GM12878 (cell line): ENCODE data around the gene ELF2. TPM values are rescaled to one million over a fixed set of nuclear protein-coding genes. Genes with fewer than 3 reads are reported as not detected.

Experiments used
- BACH1 ChIP-seq: fragments of 450-650 bp; IDR thresholded peaks from 2 replicates; pipeline ENCODE4 v1.6.1; 2017; ENCODE audit warnings: mild to moderate bottlenecking, borderline replicate concordance
- CBFB ChIP-seq: IDR thresholded peaks from 2 replicates; pipeline ENCODE4 v1.6.1; 2016; ENCODE audit warnings: antibody characterized with exemption, low read depth
- DPF2 ChIP-seq: fragments of 450-650 bp; IDR thresholded peaks from 2 replicates; pipeline ENCODE4 v1.6.1; 2017; ENCODE audit warnings: mild to moderate bottlenecking
- E4F1 ChIP-seq: fragments of 450-650 bp; IDR thresholded peaks from 2 replicates; pipeline ENCODE4 v1.6.1; 2018; ENCODE audit warnings: borderline replicate concordance, mild to moderate bottlenecking; ENCODE audit not compliant: partially characterized antibody
- ESRRA ChIP-seq: IDR thresholded peaks from 2 replicates; pipeline ENCODE4 v1.6.1; 2012; ENCODE audit warnings: mild to moderate bottlenecking, low read length, improper control_type of control experiment
- FOXM1 ChIP-seq: IDR thresholded peaks from 2 replicates; pipeline ENCODE4 v1.6.1; 2012; ENCODE audit warnings: low read depth, mild to moderate bottlenecking, inconsistent platforms, low read length, moderate library complexity
- GATAD2B ChIP-seq: fragments of 450-650 bp; conservative IDR thresholded peaks from 2 replicates; pipeline ENCODE4 v1.6.1; 2017; ENCODE audit warnings: low read depth, mild to moderate bottlenecking, moderate library complexity
- HDAC2 ChIP-seq: fragments of 200-600 bp; sonication (generic); IDR thresholded peaks from 2 replicates; pipeline ENCODE4 v1.6.1; 2017
- IRF4 ChIP-seq: IDR thresholded peaks from 2 replicates; pipeline ENCODE4 v1.6.1; 2011; ENCODE audit warnings: low read depth, low read length
- NFXL1 ChIP-seq: fragments of 450-650 bp; IDR thresholded peaks from 2 replicates; pipeline ENCODE4 v1.6.1; 2017; ENCODE audit warnings: antibody characterized with exemption, mild to moderate bottlenecking, borderline replicate concordance
- RELB ChIP-seq: fragments of 450-650 bp; IDR thresholded peaks from 2 replicates; pipeline ENCODE4 v1.6.1; 2017; ENCODE audit warnings: low read depth, mild to moderate bottlenecking, moderate library complexity
- SIN3A ChIP-seq: IDR thresholded peaks from 2 replicates; pipeline ENCODE4 v1.6.1; 2012; ENCODE audit warnings: low read depth, low read length, improper control_type of control experiment
- SMC3 ChIP-seq: IDR thresholded peaks from 2 replicates; pipeline ENCODE4 v1.6.1; 2011; ENCODE audit warnings: low read length, improper control_type of control experiment, borderline replicate concordance
- SREBF2 ChIP-seq: IDR thresholded peaks from 2 replicates; pipeline ENCODE4 v1.6.1; 2012; ENCODE audit warnings: mild to moderate bottlenecking, low read length
- TBL1XR1 ChIP-seq: IDR thresholded peaks from 2 replicates; pipeline ENCODE4 v1.6.1; 2012; ENCODE audit warnings: low read depth, low read length, improper control_type of control experiment
- TCF12 ChIP-seq: IDR thresholded peaks from 2 replicates; pipeline ENCODE4 v1.6.1; 2011; ENCODE audit warnings: low read depth, mild to moderate bottlenecking, low read length
- ZNF274 ChIP-seq: IDR thresholded peaks from one replicate; pipeline ENCODE4 v1.8.0; 2011; ENCODE audit not compliant: insufficient read length, insufficient read depth
- ZNF592 ChIP-seq: fragments of 450-650 bp; IDR thresholded peaks from 2 replicates; pipeline ENCODE4 v1.6.1; 2017; ENCODE audit warnings: mild to moderate bottlenecking, moderate library complexity
- polyA plus RNA-seq, 11 experiments: library from polyadenylated mRNA; depleted of rRNA in 4 of 11; unstranded in 6 of 11; stranded (reverse) in 5 of 11; fragments of >200 nt; fragmentation: Nextera tagmentation in 4 of 11; fragmentation: Illumina TruSeq in 1 of 11; extraction: Ambion mirVana in 4 of 11; extraction: Trizol in 1 of 11; gene quantifications; 1 replicate in 1 of 11; 2 replicates in 10 of 11; pipeline versions ENCODE4 v1.2.1 to v1.2.3, GENCODE V29; 2011 to 2016; ENCODE audit warnings: inconsistent platforms in 2 of 11, missing spikeins in 2 of 11, low read depth in 1 of 11
- total RNA-seq, 4 experiments: library from RNA; depleted of rRNA in 3 of 4; stranded (reverse); fragments of >200 nt in 3 of 4; fragmentation: Illumina TruSeq in 1 of 4; extraction: Trizol in 1 of 4; gene quantifications; 2 replicates each; pipeline versions ENCODE4 v1.2.1 to v1.2.3, GENCODE V29; 2013 to 2021
- TF ChIP-seq, protein P1 (sequence below): fragments of 450-650 bp; IDR thresholded peaks from 2 replicates; pipeline ENCODE4 v1.6.1; 2017; ENCODE audit warnings: mild to moderate bottlenecking, low read depth, inconsistent platforms; ENCODE audit not compliant: poor library complexity, severe bottlenecking

The ELF2 gene
- total and polyA plus RNA-seq, 10 of the 15 experiments (the other 5 are each of a cell fraction or from before 2014, with no cell fraction given), result 10.5 to 30.1 (median 20.5) TPM

- TF ChIP-seq RELB (peak; percentile 94), BACH1 (no peak; the same call in 1 of the 2 replicates), FOXM1 (peak; percentile 67), NFXL1 (no peak), CBFB (no peak), E4F1 (peak; percentile 79), SIN3A (0 out of 2 replicates have a peak, but pooled peaks have one; percentile 2), ZNF274 (no peak), SREBF2 (no peak), DPF2 (no peak; the same call in 1 of the 2 replicates), SMC3 (no peak), ZNF592 (no peak), HDAC2 (0 out of 2 replicates have a peak, but pooled peaks have one; percentile 75), TCF12 (peak; percentile 75; the same call in 1 of the 2 replicates), ESRRA (0 out of 2 replicates have a peak, but pooled peaks have one; percentile 78), IRF4 (no peak), TBL1XR1 (no peak), GATAD2B (no peak)
- TF ChIP-seq, protein P1, sequence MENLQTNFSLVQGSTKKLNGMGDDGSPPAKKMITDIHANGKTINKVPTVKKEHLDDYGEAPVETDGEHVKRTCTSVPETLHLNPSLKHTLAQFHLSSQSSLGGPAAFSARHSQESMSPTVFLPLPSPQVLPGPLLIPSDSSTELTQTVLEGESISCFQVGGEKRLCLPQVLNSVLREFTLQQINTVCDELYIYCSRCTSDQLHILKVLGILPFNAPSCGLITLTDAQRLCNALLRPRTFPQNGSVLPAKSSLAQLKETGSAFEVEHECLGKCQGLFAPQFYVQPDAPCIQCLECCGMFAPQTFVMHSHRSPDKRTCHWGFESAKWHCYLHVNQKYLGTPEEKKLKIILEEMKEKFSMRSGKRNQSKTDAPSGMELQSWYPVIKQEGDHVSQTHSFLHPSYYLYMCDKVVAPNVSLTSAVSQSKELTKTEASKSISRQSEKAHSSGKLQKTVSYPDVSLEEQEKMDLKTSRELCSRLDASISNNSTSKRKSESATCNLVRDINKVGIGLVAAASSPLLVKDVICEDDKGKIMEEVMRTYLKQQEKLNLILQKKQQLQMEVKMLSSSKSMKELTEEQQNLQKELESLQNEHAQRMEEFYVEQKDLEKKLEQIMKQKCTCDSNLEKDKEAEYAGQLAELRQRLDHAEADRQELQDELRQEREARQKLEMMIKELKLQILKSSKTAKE, result peak; percentile 99
Measured at GRCh38 chr4:139015269-139015947, 161.6 kb downstream of the ELF2 start, which contains the start of gene NOCT (continued).
